K562 (cell line): Measurements from ENCODE around the gene UBN1.

Experiments
- EP300 ChIP-seq: IDR thresholded peaks from 2 replicates; pipeline ENCODE4 v1.6.1; 2012; ENCODE audit warnings: low read length, improper control_type of control experiment
- HDAC2 ChIP-seq: fragments of 450-650 bp; IDR thresholded peaks from 2 replicates; pipeline ENCODE4 v1.6.1; 2016; ENCODE audit warnings: mild to moderate bottlenecking

DNA sequence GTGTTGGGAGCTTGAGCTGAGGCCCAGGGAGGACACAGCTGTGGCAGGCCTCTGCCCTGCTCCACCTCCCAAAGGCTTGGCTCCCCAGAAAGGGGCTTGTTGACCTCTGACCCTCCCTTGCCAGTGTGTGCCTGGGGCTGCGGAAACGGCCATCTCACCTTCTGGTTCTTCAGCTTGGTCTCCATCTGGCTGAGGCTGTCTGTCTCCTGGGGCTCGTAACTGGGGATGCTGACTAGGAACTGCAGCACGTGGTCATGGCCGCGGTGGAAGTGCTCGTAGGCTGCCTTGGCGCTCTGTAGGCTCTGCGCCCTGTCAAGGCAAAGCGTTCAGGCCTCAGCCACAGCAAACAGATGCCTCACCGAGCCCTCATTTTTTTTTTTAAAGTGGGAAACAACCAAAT lies 42.7 kb downstream of the UBN1 start:
- TF ChIP-seq HDAC2: no peak
- no peak for TF ChIP-seq EP300
